IMR-90 (cell line): Measurements from ENCODE around the gene CEP128. TPM values are rescaled to one million over a fixed set of nuclear protein-coding genes. Genes with fewer than 3 reads are reported as not detected.

Experiments
- ATAC-seq: fragments of 200-7000 bp; cut with Tn5 transposase; 2 replicates; pipeline ENCODE4 v1.9.1; 2020; ENCODE audit warnings: low read depth, mild to moderate bottlenecking, moderate library complexity
- BruUV-seq: library from RNA; stranded (reverse); fragments of 400-500 nt; replicated peaks from 2 replicates; lab custom pipeline; 2021; lab: Mats Ljungman, UMichigan
- CTCF ChIA-PET: fragments of 300-600 bp; formaldehyde crosslinking; extraction: SDS; loops from one replicate; lab custom pipeline; 2021; ENCODE audit warnings: antibody characterized with exemption; lab: Yijun Ruan, JAX
- POLR2A ChIA-PET: fragments of 300-600 bp; sonication (Branson Sonifier 250); formaldehyde crosslinking; loops from one replicate; lab custom pipeline; 2022; ENCODE audit warnings: antibody characterized with exemption; ENCODE audit not compliant: unreplicated experiment; lab: Charles Lee
- DNase-seq: peaks from one replicate; pipeline ENCODE4 v3.0.0; 2013
- H2AFZ ChIP-seq: replicated peaks from 2 replicates; pipeline ENCODE3; 2013; ENCODE audit warnings: low read length, mild to moderate bottlenecking; ENCODE audit not compliant: poor library complexity
- H2AK5ac ChIP-seq: 2 replicates; pipeline ENCODE4 v1.6.1; 2013; ENCODE audit warnings: low read depth, low read length, inconsistent platforms
- H2AK9ac ChIP-seq: replicated peaks from 2 replicates; pipeline ENCODE3; 2013; ENCODE audit warnings: mild to moderate bottlenecking, low read depth, low read length, moderate library complexity; ENCODE audit not compliant: poor library complexity
- H2BK120ac ChIP-seq: 2 replicates; pipeline ENCODE4 v1.6.1; 2013; ENCODE audit warnings: low read depth, low read length, inconsistent platforms
- H2BK15ac ChIP-seq: 3 replicates; pipeline ENCODE4 v1.6.1; 2013; ENCODE audit warnings: low read depth, low read length, inconsistent platforms
- H2BK20ac ChIP-seq: 2 replicates; pipeline ENCODE4 v1.6.1; 2013; ENCODE audit warnings: low read depth, mild to moderate bottlenecking, inconsistent platforms, low read length, moderate library complexity
- H2BK5ac ChIP-seq: 2 replicates; pipeline ENCODE4 v1.6.1; 2013; ENCODE audit warnings: mild to moderate bottlenecking, low read depth, low read length, inconsistent platforms; ENCODE audit not compliant: poor library complexity, severe bottlenecking
- H3K14ac ChIP-seq: replicated peaks from 2 replicates; pipeline ENCODE4 v1.6.1; 2013; ENCODE audit warnings: low read depth, low read length, inconsistent platforms
- H3K18ac ChIP-seq: 2 replicates; pipeline ENCODE4 v1.6.1; 2013; ENCODE audit warnings: low read depth, low read length, control low read depth
- H3K23ac ChIP-seq: 2 replicates; pipeline ENCODE4 v1.6.1; 2013; ENCODE audit warnings: low read depth, low read length, inconsistent platforms
- H3K27ac ChIP-seq: 2 replicates; pipeline ENCODE4 v1.5.1; 2013; ENCODE audit warnings: mild to moderate bottlenecking, control low read depth, low read length; ENCODE audit not compliant: insufficient read depth
- H3K27me3 ChIP-seq: 2 replicates; pipeline ENCODE4 v1.6.1; 2013; ENCODE audit warnings: low read length; ENCODE audit not compliant: control insufficient read depth, insufficient read depth
- H3K36me3 ChIP-seq: 2 replicates; pipeline ENCODE4 v1.6.1; 2013; ENCODE audit warnings: low read length, mixed read lengths; ENCODE audit not compliant: control insufficient read depth, insufficient read depth
- H3K4ac ChIP-seq: 2 replicates; pipeline ENCODE4 v1.6.1; 2013; ENCODE audit warnings: low read depth, low read length, inconsistent platforms
- H3K4me1 ChIP-seq: 2 replicates; pipeline ENCODE4 v1.6.1; 2013; ENCODE audit warnings: low read length, mixed read lengths; ENCODE audit not compliant: control insufficient read depth, insufficient read depth
- H3K4me2 ChIP-seq: 2 replicates; pipeline ENCODE4 v1.6.1; 2013; ENCODE audit warnings: low read depth, mild to moderate bottlenecking, control low read depth, low read length, moderate library complexity
- H3K4me3 ChIP-seq: 2 replicates; pipeline ENCODE4 v1.5.1; 2013; ENCODE audit warnings: low read depth, mild to moderate bottlenecking, control low read depth, low read length, moderate library complexity; ENCODE audit not compliant: insufficient read depth
- H3K56ac ChIP-seq: 2 replicates; pipeline ENCODE4 v1.6.1; 2013; ENCODE audit warnings: low read length, inconsistent platforms; ENCODE audit not compliant: insufficient read depth; ENCODE audit errors: extremely low read depth
- H3K79me1 ChIP-seq, 2 experiments: 2 replicates each; pipeline ENCODE4 v1.6.1; 2013; ENCODE audit warnings: low read length in 2 of 2, inconsistent platforms in 1 of 2, low read depth in 1 of 2
- H3K9ac ChIP-seq: 2 replicates; pipeline ENCODE4 v1.6.1; 2013; ENCODE audit warnings: low read depth, low read length, control low read depth
- H3K9me1 ChIP-seq: 2 replicates; pipeline ENCODE4 v1.6.1; 2013; ENCODE audit warnings: low read length, inconsistent platforms; ENCODE audit not compliant: insufficient read depth
- H3K9me3 ChIP-seq: 2 replicates; pipeline ENCODE4 v1.6.1; 2013; ENCODE audit warnings: low read length; ENCODE audit not compliant: control insufficient read depth, insufficient read depth
- H4K20me1 ChIP-seq: 2 replicates; pipeline ENCODE4 v1.6.1; 2013; ENCODE audit warnings: low read length, inconsistent platforms; ENCODE audit not compliant: insufficient read depth
- H4K5ac ChIP-seq: 2 replicates; pipeline ENCODE4 v1.6.1; 2013; ENCODE audit warnings: mild to moderate bottlenecking, low read depth, low read length, control low read depth
- H4K8ac ChIP-seq, 2 experiments: 2 replicates each; pipeline ENCODE4 v1.6.1; 2013; ENCODE audit warnings: low read depth in 2 of 2, low read length in 2 of 2, control low read depth in 1 of 2, inconsistent platforms in 1 of 2
- H4K91ac ChIP-seq: 2 replicates; pipeline ENCODE4 v1.6.1; 2013; ENCODE audit warnings: low read depth, low read length, inconsistent platforms; ENCODE audit not compliant: insufficient read depth
- CHD1 ChIP-seq: IDR thresholded peaks from 2 replicates; pipeline ENCODE4 v1.6.1; 2012; ENCODE audit warnings: low read depth, low read length, improper control_type of control experiment
- CTCF ChIP-seq: conservative IDR thresholded peaks from 2 replicates; pipeline ENCODE4 v1.5.1; 2012; ENCODE audit warnings: mild to moderate bottlenecking, low read depth, low read length, improper control_type of control experiment
- FOS ChIP-seq: fragments of 150-350 bp; IDR thresholded peaks from 2 replicates; pipeline ENCODE4 v1.6.1; 2016; ENCODE audit warnings: low read depth, low read length
- MAFK ChIP-seq: IDR thresholded peaks from 2 replicates; pipeline ENCODE4 v1.6.1; 2012; ENCODE audit warnings: low read depth, low read length, improper control_type of control experiment
- RFX5 ChIP-seq: IDR thresholded peaks from 2 replicates; pipeline ENCODE4 v1.8.0; 2012; ENCODE audit warnings: low read depth, mild to moderate bottlenecking, low read length, moderate library complexity
- WGBS, 2 experiments: methylation state at CpG; one replicate each; pipeline versions ENCODE4 v1.1.5 to v1.1.7; 2013; ENCODE audit warnings: missing lambda C conversion rate in 2 of 2; ENCODE audit not compliant: insufficient read length in 1 of 2; ENCODE audit errors: extremely low coverage in 2 of 2; 5-methylcytosine and 5-hydroxymethylcytosine counted together
- dilution Hi-C: fragments of 300-500 bp; cut with HindIII; formaldehyde crosslinking; loops from one replicate; pipeline ENCODE4 v1.14.3; 2018; ENCODE audit warnings: low sequenced_read_pairs; ENCODE audit not compliant: unreplicated experiment
- in situ Hi-C: fragments of 300-500 bp; cut with MboI; formaldehyde crosslinking; loops from 3 replicates; pipeline ENCODE4 v1.14.3; 2019; ENCODE audit warnings: low sequenced_read_pairs, inconsistent platforms, mixed read lengths
- intact Hi-C: fragments of 100-400 bp; cut with micrococcal nuclease; formaldehyde crosslinking; loops from 2 replicates; pipeline ENCODE4 v1.10.0; 2022
- polyA plus RNA-seq, 3 experiments: library from polyadenylated mRNA; depleted of rRNA; stranded (reverse); fragments of >200 nt; gene quantifications; 2 replicates each; pipeline ENCODE4 v1.2.3, GENCODE V29; 2012; ENCODE audit warnings: low replicate concordance in 1 of 3
- total RNA-seq: library from RNA; depleted of rRNA; stranded (reverse); fragments of >200 nt; gene quantifications from 2 replicates; pipeline ENCODE4 v1.2.3, GENCODE V29; 2012

Gene CEP128
- total and polyA plus RNA-seq, 2 of the 4 experiments (the other 2 are of a cell fraction): 1.9 to 5.7 TPM

- no TSS peak for BruUV-seq
- ATAC-seq (peak; percentile 69), DNase-seq (no peak)
- dilution Hi-C loops: no loop called here
- H2BK5ac ChIP-seq: peak overlapping the region; percentile 31
- 0 out of 2 replicates have a peak, but pooled peaks cover 3% of the 10 kb centered on the region for H3K9me1 ChIP-seq
- H3K4me2 ChIP-seq: no peak overlapping the region; the same call in 1 of the 2 replicates
- no peak overlapping the region for H3K18ac ChIP-seq
- no peak overlapping the region for H3K14ac ChIP-seq
- H3K79me1 ChIP-seq: no peaks in the 10 kb centered on the region
- no CpG with 5 or more reads among the region's 1 CpG for WGBS, 2 experiments
- ChIA-PET POLR2A (no interaction called here), CTCF (interaction anchor here (0.6 to 1.8 kb wide), 6 partner anchors 11 to 916 kb away, joined by 3 to 9 read pairs (median 4); no protein-coding TSS in a partner anchor)
- peaks cover 1% of the 10 kb centered on the region; the same call in 1 of the 2 replicates for H3K4me1 ChIP-seq
- H2BK15ac ChIP-seq: no peak overlapping the region
- no peaks in the 10 kb centered on the region for H4K20me1 ChIP-seq
- no peak overlapping the region for H2AFZ ChIP-seq
- H3K56ac ChIP-seq: no peak overlapping the region
- no peak overlapping the region for H3K4me3 ChIP-seq
- in situ Hi-C loops: no loop called here
- H3K9me3 ChIP-seq: no peaks in the 10 kb centered on the region
- H2AK9ac ChIP-seq: no peak overlapping the region
- H2AK5ac ChIP-seq: no peak overlapping the region
- H2BK120ac ChIP-seq: no peak overlapping the region
- H3K27me3 ChIP-seq: no peaks in the 10 kb centered on the region
- no peak overlapping the region for H4K5ac ChIP-seq
- no peak overlapping the region; a peak in 1 of 4 replicates for H4K8ac ChIP-seq
- H4K91ac ChIP-seq: no peak overlapping the region
- H3K27ac ChIP-seq: no peak overlapping the region
- no peak overlapping the region for H3K23ac ChIP-seq
- TF ChIP-seq CTCF: no peak
- TF ChIP-seq CHD1: no peak
- TF ChIP-seq RFX5: no peak
- TF ChIP-seq FOS: no peak
- 0 out of 2 replicates have a peak, but pooled peaks have one; percentile 4 for TF ChIP-seq MAFK
- no peak overlapping the region; the same call in 1 of the 2 replicates for H3K9ac ChIP-seq
- intact Hi-C loops: loop anchor here (5.0 kb wide), 1 partner anchor 262 kb away; no protein-coding TSS in a partner anchor
- peak overlapping the region; percentile 5; the same call in 1 of the 2 replicates for H3K4ac ChIP-seq
- H3K36me3 ChIP-seq: no peaks in the 10 kb centered on the region
- no peak overlapping the region for H2BK20ac ChIP-seq
Observed at GRCh38 chr14:80585506-80585835, 356.1 kb downstream of the CEP128 start.
